ENCODE results near the gene SLC25A52. TPM values are rescaled to one million over a fixed set of nuclear protein-coding genes. Genes with fewer than 3 reads are reported as not detected.
"Not testable (repeated sequence)": the region's sequence is repeated elsewhere in the genome, so short reads cannot be mapped to it uniquely, and the experiment has no call there.

SLC25A52 gene
- total RNA-seq, 1 donor from 2014 or later = not detected

GRCh38 chr18:31772699-31773098 lies 12.0 kb upstream of the SLC25A52 start:
- Mint-ChIP-seq H3K4me1 (ENCODE audit: low read depth, unreplicated experiment) (no peaks in the 10 kb centered on the region), H3K9me3 (ENCODE audit: unreplicated experiment) (peaks cover 3% of the 10 kb centered on the region), H3K27me3 (ENCODE audit: unreplicated experiment) (no peaks in the 10 kb centered on the region), H3K27ac (ENCODE audit: unreplicated experiment) (no peak overlapping the region), H3K36me3 (ENCODE audit: unreplicated experiment) (no peaks in the 10 kb centered on the region), H3K4me3 (ENCODE audit: unreplicated experiment) (no peak overlapping the region)
- no peak for DNase-seq
- no peak for TF ChIP-seq CTCF (IDR thresholded peaks at IDR 0.05; ENCODE audit: partially characterized antibody, unreplicated experiment)

- Mint-ChIP-seq H3K27ac (ENCODE audit: unreplicated experiment) (no peak overlapping the region), H3K4me3 (ENCODE audit: unreplicated experiment) (no peak overlapping the region), H3K4me1 (ENCODE audit: low read depth, unreplicated experiment) (no peaks in the 10 kb centered on the region), H3K27me3 (ENCODE audit: unreplicated experiment) (peaks cover 2% of the 10 kb centered on the region), H3K9me3 (ENCODE audit: unreplicated experiment) (no peaks in the 10 kb centered on the region), H3K36me3 (ENCODE audit: unreplicated experiment) (no peaks in the 10 kb centered on the region)
- no peak for DNase-seq
- no peak for TF ChIP-seq CTCF (IDR thresholded peaks at IDR 0.05; ENCODE audit: partially characterized antibody, unreplicated experiment)
These were observed 10.4 kb downstream of the SLC25A52 start for GRCh38 chr18:31750273-31750672.

- DNase-seq = no peak
- H3K36me3 Mint-ChIP-seq (ENCODE audit: unreplicated experiment) = no peaks in the 10 kb centered on the region
- no peaks in the 10 kb centered on the region for H3K27me3 Mint-ChIP-seq (ENCODE audit: unreplicated experiment)
- TF ChIP-seq CTCF (IDR thresholded peaks at IDR 0.05; ENCODE audit: partially characterized antibody, unreplicated experiment) = no peak
- H3K27ac Mint-ChIP-seq (ENCODE audit: unreplicated experiment) = no peak overlapping the region
- no peak overlapping the region for H3K4me3 Mint-ChIP-seq (ENCODE audit: unreplicated experiment)
- no peaks in the 10 kb centered on the region for H3K4me1 Mint-ChIP-seq (ENCODE audit: low read depth, unreplicated experiment)
- H3K9me3 Mint-ChIP-seq (ENCODE audit: unreplicated experiment) = peaks cover 4% of the 10 kb centered on the region
These were observed 14.3 kb downstream of the SLC25A52 start for GRCh38 chr18:31746396-31746795.

GRCh38 chr18:31744321-31745067 lies 16.2 kb downstream of the SLC25A52 start:
- TF ChIP-seq CTCF (IDR thresholded peaks at IDR 0.05; ENCODE audit: partially characterized antibody, unreplicated experiment) = no peak
- Mint-ChIP-seq H3K9me3 (ENCODE audit: unreplicated experiment) (peaks cover 4% of the 10 kb centered on the region), H3K27me3 (ENCODE audit: unreplicated experiment) (no peaks in the 10 kb centered on the region), H3K27ac (ENCODE audit: unreplicated experiment) (no peak overlapping the region), H3K36me3 (ENCODE audit: unreplicated experiment) (peaks cover 5% of the 10 kb centered on the region), H3K4me1 (ENCODE audit: low read depth, unreplicated experiment) (no peaks in the 10 kb centered on the region), H3K4me3 (ENCODE audit: unreplicated experiment) (no peak overlapping the region)
- no peak for DNase-seq

- not testable (repeated sequence) for H3K9me3 Mint-ChIP-seq (ENCODE audit: unreplicated experiment); H3K27me3 Mint-ChIP-seq (ENCODE audit: unreplicated experiment); H3K27ac Mint-ChIP-seq (ENCODE audit: unreplicated experiment); H3K4me3 Mint-ChIP-seq (ENCODE audit: unreplicated experiment); H3K4me1 Mint-ChIP-seq (ENCODE audit: low read depth, unreplicated experiment); DNase-seq
- peaks cover 14% of the 10 kb centered on the region for H3K36me3 Mint-ChIP-seq (ENCODE audit: unreplicated experiment)
These were observed 17.1 kb downstream of the SLC25A52 start for GRCh38 chr18:31743600-31743999.
